GM12892 (cell line): ENCODE results near the gene CEP83.

Experiments used
- POLR2A ChIP-seq: IDR thresholded peaks from 2 replicates; pipeline ENCODE4 v1.6.1; 2011; ENCODE audit warnings: low read depth, low read length, control low read depth
- TAF1 ChIP-seq: IDR thresholded peaks from 2 replicates; pipeline ENCODE4 v1.6.1; 2011; ENCODE audit warnings: low read depth, mild to moderate bottlenecking, control low read depth, low read length, borderline replicate concordance

DNA sequence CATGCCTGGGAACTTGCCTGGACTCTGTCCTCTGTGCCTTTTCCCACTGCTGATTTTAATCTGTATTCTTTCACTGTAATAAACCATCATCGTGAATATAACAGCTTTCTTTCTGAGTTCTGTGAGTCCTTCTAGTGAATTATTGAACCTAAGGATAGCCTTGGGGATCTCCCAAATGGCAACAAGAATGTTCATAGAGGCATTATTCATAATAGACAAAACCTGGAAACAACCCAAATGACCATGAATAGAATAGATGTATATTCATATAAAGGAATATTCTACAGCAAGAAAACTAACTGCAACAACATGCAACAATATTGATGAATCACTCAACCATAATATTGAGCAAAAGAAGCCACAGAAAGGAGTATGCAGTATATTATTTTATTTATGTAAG lies 44.7 kb upstream of the CEP83 start:
- TF ChIP-seq TAF1, result no peak
- no peak for TF ChIP-seq POLR2A
